Measurements from ENCODE around the gene ZNF318.
"Not testable (repeated sequence)": the region's sequence is repeated elsewhere in the genome, so short reads cannot be mapped to it uniquely, and the experiment has no call there.

The ZNF318 gene

GRCh38 chr6:43369174-43370002 is at the start of gene ZNF318:
ZNF318 (minus strand) TSS chr6:43369647; CDS start chr6:43369365, 282 bp downstream.
- Histone ChIP-seq H3K4me1 (ENCODE audit: control insufficient read depth in 1 of 2, insufficient read depth in 1 of 2, low read depth in 1 of 2, low read length in 1 of 2) (peaks cover 23% of the 10 kb centered on the region in 2 experiments), H3K9me3 (no peaks in the 10 kb centered on the region), H3K27ac (peak within 1 kb of the TSS; percentile 80), H3K27me3 (peaks cover 30% of the 10 kb centered on the region), H3K4me3 (ENCODE audit: low read depth in 1 of 2, low read length in 1 of 2) (peak within 1 kb of the TSS; percentile 76 to 90), H3K36me3 (peaks cover 11% of the 10 kb centered on the region)
- peak; percentile 31 for TF ChIP-seq CTCF (IDR thresholded peaks at IDR 0.05)

- Histone ChIP-seq H3K27me3 (peaks cover 63% of the 10 kb centered on the region), H3K4me3 (ENCODE audit: low read depth in 1 of 2, low read length in 1 of 2) (no peak overlapping the region), H3K9me3 (no peaks in the 10 kb centered on the region), H3K27ac (no peak overlapping the region), H3K4me1 (ENCODE audit: control insufficient read depth in 1 of 2, insufficient read depth in 1 of 2, low read depth in 1 of 2, low read length in 1 of 2) (no peaks in the 10 kb centered on the region), H3K36me3 (no peaks in the 10 kb centered on the region)
- TF ChIP-seq CTCF (IDR thresholded peaks at IDR 0.05) = no peak
These were observed 47.5 kb upstream of the ZNF318 start for GRCh38 chr6:43416935-43417334.

GRCh38 chr6:43415275-43415674 is 45.8 kb upstream of the ZNF318 start:
- H3K4me3 ChIP-seq (ENCODE audit: low read depth in 1 of 2, low read length in 1 of 2); H3K27ac ChIP-seq; H3K4me1 ChIP-seq (ENCODE audit: control insufficient read depth in 1 of 2, insufficient read depth in 1 of 2, low read depth in 1 of 2, low read length in 1 of 2); H3K9me3 ChIP-seq; H3K36me3 ChIP-seq: not testable (repeated sequence)
- H3K27me3 ChIP-seq = peaks cover 63% of the 10 kb centered on the region

GRCh38 chr6:43413002-43413401 is 43.6 kb upstream of the ZNF318 start:
- Histone ChIP-seq H3K27me3 (peaks cover 61% of the 10 kb centered on the region), H3K4me1 (ENCODE audit: control insufficient read depth in 1 of 2, insufficient read depth in 1 of 2, low read depth in 1 of 2, low read length in 1 of 2) (no peaks in the 10 kb centered on the region), H3K27ac (no peak overlapping the region), H3K9me3 (no peaks in the 10 kb centered on the region), H3K36me3 (no peaks in the 10 kb centered on the region), H3K4me3 (ENCODE audit: low read depth in 1 of 2, low read length in 1 of 2) (no peak overlapping the region)
- no peak for TF ChIP-seq CTCF (IDR thresholded peaks at IDR 0.05)

GRCh38 chr6:43412541-43412940 is 43.1 kb upstream of the ZNF318 start:
- H3K27me3 ChIP-seq = peaks cover 61% of the 10 kb centered on the region
- TF ChIP-seq CTCF (IDR thresholded peaks at IDR 0.05) = no peak
- no peaks in the 10 kb centered on the region for H3K9me3 ChIP-seq
- no peak overlapping the region for H3K27ac ChIP-seq
- H3K4me1 ChIP-seq (ENCODE audit: control insufficient read depth in 1 of 2, insufficient read depth in 1 of 2, low read depth in 1 of 2, low read length in 1 of 2) = no peaks in the 10 kb centered on the region
- no peaks in the 10 kb centered on the region for H3K36me3 ChIP-seq
- no peak overlapping the region for H3K4me3 ChIP-seq (ENCODE audit: low read depth in 1 of 2, low read length in 1 of 2)

GRCh38 chr6:43410776-43411175 is 41.3 kb upstream of the ZNF318 start:
- H3K27ac ChIP-seq; H3K36me3 ChIP-seq; H3K9me3 ChIP-seq; H3K4me3 ChIP-seq (ENCODE audit: low read depth in 1 of 2, low read length in 1 of 2); H3K4me1 ChIP-seq (ENCODE audit: control insufficient read depth in 1 of 2, insufficient read depth in 1 of 2, low read depth in 1 of 2, low read length in 1 of 2): not testable (repeated sequence)
- H3K27me3 ChIP-seq = peaks cover 61% of the 10 kb centered on the region
